SK-N-SH treated with all-trans-retinoic acid at 6 μM for 48 hours (cell line): ENCODE measurements around the gene PGP.

Experiments used
- PATZ1 ChIP-seq: fragments of 250-450 bp; sonication (Bioruptor Pico); IDR thresholded peaks from 2 replicates; pipeline ENCODE4 v1.8.0; 2020; ENCODE audit warnings: mild to moderate bottlenecking, moderate library complexity, borderline replicate concordance
- PPARA ChIP-seq: fragments of 250-450 bp; sonication (Bioruptor Pico); IDR thresholded peaks from 2 replicates; pipeline ENCODE4 v1.5.0; 2020; ENCODE audit warnings: mild to moderate bottlenecking, borderline replicate concordance
- TOX ChIP-seq: fragments of 250-450 bp; sonication (Bioruptor Pico); IDR thresholded peaks from 2 replicates; pipeline ENCODE4 v1.8.0; 2021; ENCODE audit warnings: mild to moderate bottlenecking, moderate library complexity, borderline replicate concordance
- ZFP30 ChIP-seq: fragments of 450-650 bp; formaldehyde crosslinking; IDR thresholded peaks from 2 replicates; pipeline ENCODE4 v1.5.0; 2022; ENCODE audit warnings: mild to moderate bottlenecking, moderate library complexity
- ZNF70 ChIP-seq: fragments of 450-650 bp; formaldehyde crosslinking; IDR thresholded peaks from 2 replicates; pipeline ENCODE4 v1.5.0; 2020; ENCODE audit warnings: mild to moderate bottlenecking, moderate library complexity

- TF ChIP-seq PATZ1 (CRISPR knock-in tag) (no peak), ZNF70 (no peak), ZFP30 (CRISPR knock-in tag) (no peak), PPARA (CRISPR knock-in tag) (no peak), TOX (CRISPR knock-in tag) (no peak)
These were observed 39.2 kb downstream of the PGP start for GRCh38 chr16:2175454-2175853.
